Esophagus (tissue), 2 donors: ENCODE measurements around the gene PRRT4. TPM values are rescaled to one million over a fixed set of nuclear protein-coding genes. Genes with fewer than 3 reads are reported as not detected.

Experiments used
- H3K27ac ChIP-seq, 2 donors: one replicate each; pipeline ENCODE4 v1.5.1; 2013; ENCODE audit warnings: low read depth in 2 of 2, mild to moderate bottlenecking in 2 of 2, inconsistent platforms in 1 of 2, low read length in 1 of 2, moderate library complexity in 1 of 2
- H3K27me3 ChIP-seq, 2 donors: one replicate each; pipeline ENCODE4 v1.6.1; 2013; ENCODE audit warnings: low read length in 2 of 2, control low read depth in 1 of 2, mild to moderate bottlenecking in 1 of 2; ENCODE audit not compliant: insufficient read depth in 2 of 2, control insufficient read depth in 1 of 2
- H3K36me3 ChIP-seq, 2 donors: one replicate each; pipeline ENCODE4 v1.6.1; 2013; ENCODE audit warnings: low read length in 1 of 2; ENCODE audit not compliant: control insufficient read depth in 2 of 2, insufficient read depth in 2 of 2
- H3K4me1 ChIP-seq, 2 donors: one replicate each; pipeline ENCODE4 v1.6.1; 2013; ENCODE audit warnings: low read length in 1 of 2; ENCODE audit not compliant: control insufficient read depth in 2 of 2, insufficient read depth in 2 of 2
- H3K4me3 ChIP-seq, 2 donors: one replicate each; pipeline ENCODE4 v1.5.1; 2013; ENCODE audit warnings: low read length in 2 of 2, mild to moderate bottlenecking in 2 of 2, low read depth in 1 of 2, moderate library complexity in 1 of 2
- H3K9me3 ChIP-seq, 2 donors: one replicate each; pipeline ENCODE4 v1.6.1; 2013; ENCODE audit warnings: mild to moderate bottlenecking in 2 of 2, low read depth in 1 of 2, low read length in 1 of 2, moderate library complexity in 1 of 2; ENCODE audit not compliant: control insufficient read depth in 2 of 2, insufficient read depth in 1 of 2
- WGBS, 2 donors: extraction: QIAGEN DNeasy Blood & Tissue Kit; methylation state at CpG; one replicate each; pipeline ENCODE4 v1.1.7; 2013; 5-methylcytosine and 5-hydroxymethylcytosine counted together
- polyA plus RNA-seq, 2 donors: library from polyadenylated mRNA; stranded (reverse); fragments of 200-250 nt; gene quantifications; one replicate each; pipeline ENCODE4 v1.2.3, GENCODE V29; 2013
- donor health status: healthy with polysubstance abuse.
- donor health status: Bipolar disorder and iron deficiency.

Gene PRRT4
- polyA plus RNA-seq, 2 donors = 0.45 to 0.73 TPM

- no peaks in the 10 kb centered on the region for H3K36me3 ChIP-seq
Observed at GRCh38 chr7:128363261-128363721, 1.8 kb upstream of the PRRT4 start.

GRCh38 chr7:128362670-128363069 is 1.2 kb upstream of the PRRT4 start:
- Histone ChIP-seq H3K36me3 (no peaks in the 10 kb centered on the region), H3K9me3 (peaks cover 0 to 2% of the 10 kb centered on the region in 2 donors), H3K4me3 (no peak overlapping the region), H3K27me3 (peaks cover 0 to 3% of the 10 kb centered on the region in 2 donors), H3K4me1 (peaks cover 0 to 16% of the 10 kb centered on the region in 2 donors), H3K27ac (no peak overlapping the region)
- 80% methylated on average over 4 of the region's 4 CpGs for WGBS, 2 donors

More at GRCh38 chr7:128363261-128363721, 1.8 kb upstream of the PRRT4 start:
- whole genome bisulfite sequencing, 2 donors = 84 to 91% methylated on average over 6 of the region's 6 CpGs
- Histone ChIP-seq H3K9me3 (peaks cover 0 to 2% of the 10 kb centered on the region in 2 donors), H3K4me1 (peaks cover 0 to 16% of the 10 kb centered on the region in 2 donors), H3K4me3 (no peak overlapping the region), H3K27me3 (peaks cover 0 to 3% of the 10 kb centered on the region in 2 donors), H3K27ac (no peak overlapping the region)

- H3K4me3 ChIP-seq = no peak overlapping the region
- H3K9me3 ChIP-seq = peaks cover 0 to 2% of the 10 kb centered on the region in 2 donors
- H3K36me3 ChIP-seq = no peaks in the 10 kb centered on the region
- peaks cover 0 to 10% of the 10 kb centered on the region in 2 donors for H3K4me1 ChIP-seq
- H3K27ac ChIP-seq = no peak overlapping the region
- WGBS, 2 donors = 31 to 32% methylated on average over 9 of the region's 9 CpGs
- H3K27me3 ChIP-seq = peaks cover 0 to 3% of the 10 kb centered on the region in 2 donors
Observed at GRCh38 chr7:128360359-128360678, 1.2 kb downstream of the PRRT4 start.

GRCh38 chr7:128359939-128360338 is 1.6 kb downstream of the PRRT4 start:
- H3K27ac ChIP-seq = no peak overlapping the region
- H3K36me3 ChIP-seq = no peaks in the 10 kb centered on the region
- no peak overlapping the region for H3K4me3 ChIP-seq
- H3K9me3 ChIP-seq = peaks cover 0 to 2% of the 10 kb centered on the region in 2 donors
- H3K27me3 ChIP-seq = peaks cover 0 to 3% of the 10 kb centered on the region in 2 donors
- H3K4me1 ChIP-seq = peaks cover 0 to 10% of the 10 kb centered on the region in 2 donors
- 86 to 89% methylated on average over 4 of the region's 4 CpGs for WGBS, 2 donors

GRCh38 chr7:128359336-128359735 is 2.2 kb downstream of the PRRT4 start:
- no peaks in the 10 kb centered on the region for H3K36me3 ChIP-seq
- H3K27me3 ChIP-seq = peaks cover 0 to 3% of the 10 kb centered on the region in 2 donors
- peaks cover 0 to 10% of the 10 kb centered on the region in 2 donors for H3K4me1 ChIP-seq
- WGBS, 2 donors = 96 to 99% methylated on average over 10 to 12 of the region's 12 CpGs
- peaks cover 0 to 2% of the 10 kb centered on the region in 2 donors for H3K9me3 ChIP-seq
- H3K4me3 ChIP-seq = no peak overlapping the region
- no peak overlapping the region for H3K27ac ChIP-seq

- Histone ChIP-seq H3K4me1 (peaks cover 0 to 10% of the 10 kb centered on the region in 2 donors), H3K4me3 (no peak overlapping the region), H3K36me3 (no peaks in the 10 kb centered on the region), H3K27ac (no peak overlapping the region), H3K9me3 (peaks cover 0 to 2% of the 10 kb centered on the region in 2 donors), H3K27me3 (peaks cover 0 to 3% of the 10 kb centered on the region in 2 donors)
- WGBS, 2 donors = 83 to 87% methylated on average over 1 of the region's 1 CpG
Observed at GRCh38 chr7:128358233-128358632, 3.3 kb downstream of the PRRT4 start.

GRCh38 chr7:128357217-128357613 is 4.3 kb downstream of the PRRT4 start:
- WGBS, 2 donors = 73 to 80% methylated on average over 6 of the region's 6 CpGs
- Histone ChIP-seq H3K4me1 (peaks cover 0 to 11% of the 10 kb centered on the region in 2 donors), H3K27me3 (peaks cover 0 to 3% of the 10 kb centered on the region in 2 donors), H3K27ac (no peak overlapping the region), H3K9me3 (peaks cover 0 to 2% of the 10 kb centered on the region in 2 donors), H3K36me3 (no peaks in the 10 kb centered on the region), H3K4me3 (no peak overlapping the region)

GRCh38 chr7:128356546-128357216 is 4.8 kb downstream of the PRRT4 start:
- 93 to 100% methylated on average over 2 of the region's 2 CpGs for WGBS, 2 donors
- no peak overlapping the region for H3K4me3 ChIP-seq
- no peaks in the 10 kb centered on the region for H3K36me3 ChIP-seq
- H3K27ac ChIP-seq = no peak overlapping the region
- H3K4me1 ChIP-seq = peaks cover 4 to 13% of the 10 kb centered on the region in 2 donors
- H3K9me3 ChIP-seq = peaks cover 0 to 2% of the 10 kb centered on the region in 2 donors
- H3K27me3 ChIP-seq = peaks cover 0 to 3% of the 10 kb centered on the region in 2 donors

GRCh38 chr7:128353610-128354009 is 7.9 kb downstream of the PRRT4 start:
- 93% methylated on average over 1 of the region's 1 CpG for WGBS, 2 donors
- H3K27me3 ChIP-seq = no peaks in the 10 kb centered on the region
- H3K36me3 ChIP-seq = no peaks in the 10 kb centered on the region
- H3K27ac ChIP-seq = no peak overlapping the region
- no peak overlapping the region for H3K4me3 ChIP-seq
- H3K4me1 ChIP-seq = peaks cover 5 to 11% of the 10 kb centered on the region in 2 donors
- peaks cover 0 to 4% of the 10 kb centered on the region in 2 donors for H3K9me3 ChIP-seq

- Histone ChIP-seq H3K27me3 (no peaks in the 10 kb centered on the region), H3K4me3 (no peak overlapping the region), H3K36me3 (no peaks in the 10 kb centered on the region), H3K9me3 (peaks cover 0 to 4% of the 10 kb centered on the region in 2 donors), H3K4me1 (peaks cover 5 to 11% of the 10 kb centered on the region in 2 donors), H3K27ac (no peak overlapping the region)
- WGBS, 2 donors = 81 to 86% methylated on average over 3 of the region's 3 CpGs
Observed at GRCh38 chr7:128353189-128353588, 8.3 kb downstream of the PRRT4 start.
